Liver (tissue), 9 donors: ENCODE measurements around the gene KRTAP12-4. TPM values are rescaled to one million over a fixed set of nuclear protein-coding genes. Genes with fewer than 3 reads are reported as not detected.

Experiments used
- DNase-seq: peaks from one replicate; pipeline ENCODE4 v3.0.0-alpha.2; 2017; ENCODE audit warnings: low spot score
- H3K27ac ChIP-seq, 2 donors: one replicate each; pipeline ENCODE4 v1.7.0; 2013; ENCODE audit warnings: inconsistent platforms in 2 of 2, low read length in 2 of 2, control low read depth in 1 of 2, low read depth in 1 of 2, mild to moderate bottlenecking in 1 of 2
- H3K27me3 ChIP-seq, 4 donors: one replicate each; pipeline versions ENCODE4 v1.6.1 to v1.7.0; 2013; ENCODE audit warnings: low read length in 3 of 4, inconsistent platforms in 1 of 4, mild to moderate bottlenecking in 1 of 4, moderate library complexity in 1 of 4; ENCODE audit not compliant: control insufficient read depth in 4 of 4, insufficient read depth in 4 of 4
- H3K36me3 ChIP-seq, 4 donors: one replicate each; pipeline versions ENCODE4 v1.6.1 to v1.7.0; 2013; ENCODE audit warnings: low read length in 3 of 4, mild to moderate bottlenecking in 3 of 4, low read depth in 1 of 4, moderate library complexity in 1 of 4; ENCODE audit not compliant: control insufficient read depth in 4 of 4, insufficient read depth in 3 of 4
- H3K4me1 ChIP-seq, 4 donors: one replicate each; pipeline versions ENCODE4 v1.6.1 to v1.7.0; 2013; ENCODE audit warnings: low read length in 3 of 4, mild to moderate bottlenecking in 3 of 4, moderate library complexity in 1 of 4; ENCODE audit not compliant: control insufficient read depth in 4 of 4, insufficient read depth in 4 of 4
- H3K4me3 ChIP-seq, 3 donors: one replicate each; pipeline versions ENCODE4 v1.6.1 to v1.7.0; 2013; ENCODE audit warnings: low read length in 3 of 3, control low read depth in 1 of 3, low read depth in 1 of 3, mild to moderate bottlenecking in 1 of 3
- H3K9ac ChIP-seq, 2 donors: one replicate each; pipeline ENCODE4 v1.7.0; 2013; ENCODE audit warnings: low read length in 2 of 2, mild to moderate bottlenecking in 2 of 2, moderate library complexity in 2 of 2, control low read depth in 1 of 2, low read depth in 1 of 2
- H3K9me3 ChIP-seq, 4 donors: one replicate each; pipeline versions ENCODE4 v1.6.1 to v1.7.0; 2013; ENCODE audit warnings: low read length in 3 of 4; ENCODE audit not compliant: control insufficient read depth in 4 of 4
- ATF3 ChIP-seq: IDR thresholded peaks from 2 replicates; pipeline ENCODE4 v1.6.1; 2016; ENCODE audit warnings: antibody characterized with exemption
- CTCF ChIP-seq: fragments of 150-350 bp; IDR thresholded peaks from 2 replicates; pipeline ENCODE4 v1.5.1; 2017; ENCODE audit warnings: improper control_type of control experiment, low read depth, low read length; ENCODE audit not compliant: missing input control
- EGR1 ChIP-seq, 2 donors: IDR thresholded peaks; 2 replicates each; pipeline ENCODE4 v1.6.1; 2016 to 2018; ENCODE audit warnings: antibody characterized with exemption in 2 of 2, low read depth in 2 of 2
- GABPA ChIP-seq, 2 donors: IDR thresholded peaks in 1 of 2; conservative IDR thresholded peaks in 1 of 2; 2 replicates each; pipeline ENCODE4 v1.6.1; 2016; ENCODE audit warnings: antibody characterized with exemption in 2 of 2, mild to moderate bottlenecking in 1 of 2, moderate library complexity in 1 of 2
- HNF4A ChIP-seq, 2 donors: conservative IDR thresholded peaks; 2 replicates each; pipeline ENCODE4 v1.6.1; 2016; ENCODE audit warnings: antibody characterized with exemption in 2 of 2, mild to moderate bottlenecking in 2 of 2
- HNF4G ChIP-seq: IDR thresholded peaks from 2 replicates; pipeline ENCODE4 v1.6.1; 2016; ENCODE audit warnings: antibody characterized with exemption
- JUND ChIP-seq, 2 donors: IDR thresholded peaks; 2 replicates each; pipeline ENCODE4 v1.6.1; 2016; ENCODE audit warnings: antibody characterized with exemption in 2 of 2
- MAX ChIP-seq: IDR thresholded peaks from 2 replicates; pipeline ENCODE4 v1.6.1; 2016; ENCODE audit warnings: antibody characterized with exemption
- NR2F2 ChIP-seq: IDR thresholded peaks from 2 replicates; pipeline ENCODE4 v1.6.1; 2016; ENCODE audit warnings: antibody characterized with exemption
- RAD21 ChIP-seq, 2 donors: IDR thresholded peaks; 2 replicates each; pipeline ENCODE4 v1.6.1; 2016; ENCODE audit warnings: antibody characterized with exemption in 2 of 2, mild to moderate bottlenecking in 2 of 2
- REST ChIP-seq: IDR thresholded peaks from 2 replicates; pipeline ENCODE4 v1.6.1; 2016; ENCODE audit warnings: antibody characterized with exemption, mild to moderate bottlenecking
- RXRA ChIP-seq, 2 donors: IDR thresholded peaks; 2 replicates each; pipeline ENCODE4 v1.6.1; 2017 to 2018; ENCODE audit warnings: antibody characterized with exemption in 2 of 2, mild to moderate bottlenecking in 1 of 2
- SP1 ChIP-seq: IDR thresholded peaks from 2 replicates; pipeline ENCODE4 v1.6.1; 2018; ENCODE audit warnings: antibody characterized with exemption, mild to moderate bottlenecking
- TAF1 ChIP-seq: conservative IDR thresholded peaks from 2 replicates; pipeline ENCODE4 v1.6.1; 2016; ENCODE audit warnings: antibody characterized with exemption, mild to moderate bottlenecking
- YY1 ChIP-seq: IDR thresholded peaks from 2 replicates; pipeline ENCODE4 v1.6.1; 2016; ENCODE audit warnings: antibody characterized with exemption, mild to moderate bottlenecking
- WGBS: extraction: QIAGEN DNeasy Blood & Tissue Kit; methylation state at CpG from one replicate; pipeline ENCODE4 v1.1.7; 2013; 5-methylcytosine and 5-hydroxymethylcytosine counted together
- polyA plus RNA-seq, 2 donors: library from polyadenylated mRNA; stranded (reverse) in 1 of 2; unstranded in 1 of 2; fragments of 200-250 nt in 1 of 2; fragments of >200 nt in 1 of 2; fragmentation: Nextera tagmentation in 1 of 2; extraction: Ambion mirVana in 1 of 2; gene quantifications; one replicate each; pipeline versions ENCODE4 v1.2.1 to v1.2.3, GENCODE V29; 2013 to 2015
- total RNA-seq, 2 donors: library from RNA; depleted of rRNA; stranded (reverse); fragments of >200 nt; gene quantifications; one replicate each; pipeline ENCODE4 v1.2.3, GENCODE V29; 2014
- donor health status: healthy.
- donor health status: healthy.
- donor health status: healthy.
- donor health status: healthy.
- donor health status: healthy.

Gene KRTAP12-4
- total and polyA plus RNA-seq, 4 donors: not detected

GRCh38 chr21:44701023-44701400 is 46.6 kb upstream of the KRTAP12-4 start:
- DNase-seq: no peak
- H3K9ac ChIP-seq: no peak overlapping the region
- no peak overlapping the region for H3K27ac ChIP-seq
- H3K36me3 ChIP-seq: no peaks in the 10 kb centered on the region
- no peaks in the 10 kb centered on the region for H3K9me3 ChIP-seq
- TF ChIP-seq SP1 (no peak), RAD21 (IDR thresholded peaks at IDR 0.05) (no peak), GABPA (IDR thresholded peaks at IDR 0.05 in 1 of 2, conservative IDR thresholded peaks at IDR 0.05 in 1 of 2) (no peak), YY1 (no peak), JUND (IDR thresholded peaks at IDR 0.05) (no peak), CTCF (no peak), NR2F2 (no peak), RXRA (IDR thresholded peaks at IDR 0.05) (no peak), ATF3 (no peak), REST (no peak), EGR1 (IDR thresholded peaks at IDR 0.05; ENCODE audit: low read depth in 2 of 2) (no peak), MAX (no peak), TAF1 (no peak)
- WGBS: 76% methylated on average over 14 of the region's 14 CpGs
- no peak overlapping the region for H3K4me3 ChIP-seq
- no peaks in the 10 kb centered on the region for H3K4me1 ChIP-seq
- peaks cover 3 to 14% (median 8%) of the 10 kb centered on the region in 4 donors for H3K27me3 ChIP-seq

GRCh38 chr21:44700101-44701022 is 45.9 kb upstream of the KRTAP12-4 start:
- H3K27ac ChIP-seq: no peak overlapping the region
- H3K4me1 ChIP-seq: no peaks in the 10 kb centered on the region
- WGBS: 45% methylated on average over 21 of the region's 21 CpGs
- H3K9ac ChIP-seq: no peak overlapping the region
- H3K27me3 ChIP-seq: peaks cover 3 to 14% (median 8%) of the 10 kb centered on the region in 4 donors
- no peak overlapping the region for H3K4me3 ChIP-seq
- H3K9me3 ChIP-seq: no peaks in the 10 kb centered on the region
- peak; percentile 27 for DNase-seq
- TF ChIP-seq HNF4G: no peak
- TF ChIP-seq HNF4A (conservative IDR thresholded peaks at IDR 0.05): peak in 1 of 2 donors; percentile 25
- H3K36me3 ChIP-seq: no peaks in the 10 kb centered on the region
